H1 (cell line): Measurements from ENCODE around the gene TEX2. TPM values are rescaled to one million over a fixed set of nuclear protein-coding genes. Genes with fewer than 3 reads are reported as not detected.

Experiments
- CTCF ChIA-PET: fragments of 300-600 bp; sonication (Branson Sonifier 250); formaldehyde crosslinking; loops from one replicate; lab custom pipeline; 2021; ENCODE audit not compliant: partially characterized antibody; lab: Charles Lee
- POLR2A ChIA-PET: fragments of 300-600 bp; sonication (Branson Sonifier 250); formaldehyde crosslinking; loops from one replicate; lab custom pipeline; 2021; ENCODE audit warnings: inconsistent platforms; ENCODE audit not compliant: partially characterized antibody; lab: Charles Lee
- DNase-seq, 2 experiments: peaks; one replicate each; pipeline versions ENCODE4 v3.0.0 to v3.0.0-alpha.2; 2010 to 2022; ENCODE audit warnings: low spot score in 2 of 2, low read depth in 1 of 2, mixed read lengths in 1 of 2
- FAIRE-seq: peaks from 2 replicates; lab custom pipeline; 2011; peaks lifted over from hg19 to GRCh38; lab: Jason Lieb, UNC
- H2AFZ ChIP-seq: 2 replicates; pipeline ENCODE4 v1.8.1; 2012; ENCODE audit warnings: low read length, inconsistent platforms
- H2AK5ac ChIP-seq: 2 replicates; pipeline ENCODE4 v1.6.1; 2013; ENCODE audit warnings: low read depth, low read length
- H2BK120ac ChIP-seq: replicated peaks from 2 replicates; pipeline ENCODE3; 2013; ENCODE audit warnings: low read depth, low read length, inconsistent platforms
- H2BK12ac ChIP-seq: 2 replicates; pipeline ENCODE4 v1.6.1; 2013; ENCODE audit warnings: low read depth, low read length
- H2BK15ac ChIP-seq: 2 replicates; pipeline ENCODE4 v1.6.1; 2013; ENCODE audit warnings: low read length
- H2BK20ac ChIP-seq: 2 replicates; pipeline ENCODE4 v1.6.1; 2013; ENCODE audit warnings: low read length
- H2BK5ac ChIP-seq: 2 replicates; pipeline ENCODE4 v1.6.1; 2013; ENCODE audit warnings: low read depth, low read length
- H3K14ac ChIP-seq: 2 replicates; pipeline ENCODE4 v1.6.1; 2013; ENCODE audit warnings: inconsistent platforms; ENCODE audit not compliant: insufficient read length
- H3K18ac ChIP-seq: 2 replicates; pipeline ENCODE4 v1.6.1; 2013; ENCODE audit warnings: low read length; ENCODE audit errors: extremely low read depth
- H3K23ac ChIP-seq: 2 replicates; pipeline ENCODE4 v1.6.1; 2013; ENCODE audit warnings: inconsistent platforms; ENCODE audit not compliant: insufficient read length
- H3K23me2 ChIP-seq: 2 replicates; pipeline ENCODE4 v1.6.1; 2013; ENCODE audit warnings: low read depth, low read length
- H3K27ac ChIP-seq: 2 replicates; pipeline ENCODE4 v1.6.1; 2011; ENCODE audit warnings: low read depth, low read length, inconsistent platforms
- H3K27me3 ChIP-seq, 4 experiments: replicated peaks in 1 of 4; 1 replicate in 1 of 4; 2 replicates in 3 of 4; pipeline versions ENCODE4 v1.6.1 to v1.8.1; 2011 to 2013; ENCODE audit warnings: low read length in 3 of 4, mild to moderate bottlenecking in 3 of 4, inconsistent platforms in 2 of 4, mixed read lengths in 2 of 4, moderate library complexity in 1 of 4; ENCODE audit not compliant: control insufficient read depth in 3 of 4, insufficient read depth in 3 of 4; ENCODE audit errors: extremely low read depth in 1 of 4
- H3K36me3 ChIP-seq, 4 experiments: 2 replicates each; pipeline versions ENCODE4 v1.6.1 to v1.8.1; 2011 to 2013; ENCODE audit warnings: mild to moderate bottlenecking in 4 of 4, low read length in 3 of 4, moderate library complexity in 2 of 4, control low read depth in 1 of 4, inconsistent platforms in 1 of 4; ENCODE audit not compliant: insufficient read depth in 4 of 4, control insufficient read depth in 2 of 4
- H3K4ac ChIP-seq: replicated peaks from 2 replicates; pipeline ENCODE3; 2013; ENCODE audit warnings: low read length, low read depth, mixed read lengths, inconsistent platforms; ENCODE audit not compliant: insufficient read length
- H3K4me1 ChIP-seq, 4 experiments: replicated peaks in 1 of 4; 1 replicate in 1 of 4; 2 replicates in 3 of 4; pipeline versions ENCODE4 v1.6.1 to v1.8.1; 2011 to 2013; ENCODE audit warnings: low read length in 3 of 4, inconsistent platforms in 2 of 4, mixed read lengths in 1 of 4; ENCODE audit not compliant: insufficient read depth in 4 of 4, control insufficient read depth in 3 of 4
- H3K4me2 ChIP-seq, 2 experiments: 2 replicates each; pipeline versions ENCODE4 v1.6.1 to v1.8.1; 2011 to 2013; ENCODE audit warnings: low read depth in 2 of 2, low read length in 2 of 2, control low read depth in 1 of 2, inconsistent platforms in 1 of 2, mild to moderate bottlenecking in 1 of 2; ENCODE audit not compliant: insufficient read depth in 1 of 2
- H3K4me3 ChIP-seq, 4 experiments: fragments of 200-600, 300-600 bp in 1 of 4; sonication (generic), shearing (Covaris generic), sonication (Bioruptor Twin) in 1 of 4; 2 replicates each; pipeline versions ENCODE4 v1.5.1 to v1.8.1; 2011 to 2016; ENCODE audit warnings: low read length in 4 of 4, low read depth in 3 of 4, control low read depth in 2 of 4, inconsistent platforms in 2 of 4, mild to moderate bottlenecking in 2 of 4, mixed read lengths in 1 of 4, moderate library complexity in 1 of 4; ENCODE audit not compliant: insufficient read depth in 2 of 4; ENCODE audit errors: extremely low read depth in 1 of 4
- H3K56ac ChIP-seq: replicated peaks from 2 replicates; pipeline ENCODE3; 2013; ENCODE audit warnings: low read depth, mild to moderate bottlenecking, mixed read lengths, low read length, inconsistent platforms; ENCODE audit not compliant: insufficient read length
- H3K79me1 ChIP-seq: 2 replicates; pipeline ENCODE4 v1.6.1; 2013; ENCODE audit warnings: low read depth, low read length, control low read depth
- H3K79me2 ChIP-seq, 2 experiments: 2 replicates each; pipeline versions ENCODE4 v1.6.1 to v1.8.1; 2012 to 2013; ENCODE audit warnings: low read length in 2 of 2, mild to moderate bottlenecking in 2 of 2, inconsistent platforms in 1 of 2; ENCODE audit not compliant: insufficient read depth in 2 of 2, control insufficient read depth in 1 of 2
- H3K9ac ChIP-seq, 4 experiments: replicated peaks in 1 of 4; 1 replicate in 1 of 4; 2 replicates in 3 of 4; pipeline versions ENCODE4 v1.6.1 to v1.8.1; 2011 to 2013; ENCODE audit warnings: low read depth in 3 of 4, low read length in 3 of 4, control low read depth in 2 of 4, mild to moderate bottlenecking in 2 of 4, moderate library complexity in 2 of 4, inconsistent platforms in 1 of 4; ENCODE audit errors: extremely low read depth in 1 of 4
- H3K9me3 ChIP-seq, 2 experiments: 2 replicates each; pipeline versions ENCODE4 v1.6.1 to v1.8.1; 2012 to 2013; ENCODE audit warnings: mild to moderate bottlenecking in 2 of 2, moderate library complexity in 2 of 2, control low read depth in 1 of 2, inconsistent platforms in 1 of 2, low read depth in 1 of 2, low read length in 1 of 2, mixed read lengths in 1 of 2; ENCODE audit not compliant: insufficient read depth in 2 of 2
- H4K20me1 ChIP-seq, 2 experiments: replicated peaks in 1 of 2; 2 replicates each; pipeline versions ENCODE3 to v1.8.1; 2011 to 2013; ENCODE audit warnings: inconsistent platforms in 2 of 2, low read length in 2 of 2, mild to moderate bottlenecking in 1 of 2; ENCODE audit not compliant: insufficient read depth in 2 of 2, control insufficient read depth in 1 of 2
- H4K5ac ChIP-seq: 2 replicates; pipeline ENCODE4 v1.6.1; 2013; ENCODE audit warnings: low read length, low read depth, mixed read lengths, inconsistent platforms; ENCODE audit not compliant: insufficient read length
- H4K8ac ChIP-seq: 2 replicates; pipeline ENCODE4 v1.8.0; 2013; ENCODE audit warnings: mild to moderate bottlenecking, moderate library complexity, low read length, inconsistent platforms; ENCODE audit not compliant: insufficient read depth; ENCODE audit errors: extremely low read depth
- H4K91ac ChIP-seq: replicated peaks from 2 replicates; pipeline ENCODE3; 2013; ENCODE audit warnings: low read length, mixed read lengths, inconsistent platforms; ENCODE audit not compliant: insufficient read length
- BRCA1 ChIP-seq: IDR thresholded peaks from 2 replicates; pipeline ENCODE4 v1.6.1; 2012; ENCODE audit warnings: low read depth, low read length, improper control_type of control experiment
- CBX8 ChIP-seq: fragments of 300-800, 300-1000 bp; sonication (generic); IDR thresholded peaks from 2 replicates; pipeline ENCODE4 v1.7.1; 2016; ENCODE audit warnings: low read depth, low read length, borderline replicate concordance
- CEBPB ChIP-seq: IDR thresholded peaks from 2 replicates; pipeline ENCODE4 v1.6.1; 2012; ENCODE audit warnings: low read depth, low read length
- CHD1 ChIP-seq: IDR thresholded peaks from 2 replicates; pipeline ENCODE4 v1.6.1; 2012; ENCODE audit warnings: low read depth, low read length, improper control_type of control experiment
- EZH2 ChIP-seq: fragments of 200-600 bp; sonication (generic); IDR thresholded peaks from 2 replicates; pipeline ENCODE4 v1.7.1; 2012; ENCODE audit warnings: low read depth, mild to moderate bottlenecking, moderate library complexity, low read length, inconsistent platforms; ENCODE audit not compliant: severe bottlenecking
- JUN ChIP-seq: IDR thresholded peaks from 2 replicates; pipeline ENCODE4 v1.6.1; 2011; ENCODE audit warnings: low read depth, mild to moderate bottlenecking, improper control_type of control experiment, low read length
- SP4 ChIP-seq: IDR thresholded peaks from 2 replicates; pipeline ENCODE4 v1.6.1; 2012; ENCODE audit warnings: low read length, inconsistent platforms
- YY1 ChIP-seq: IDR thresholded peaks from 2 replicates; pipeline ENCODE4 v1.6.1; 2011; ENCODE audit warnings: low read depth, mild to moderate bottlenecking, low read length
- WGBS, 2 experiments: shearing (Covaris generic) in 1 of 2; methylation state at CpG; one replicate each; pipeline versions ENCODE4 v1.1.6 to v1.1.7; 2013 to 2015; ENCODE audit warnings: low lambda C conversion rate in 2 of 2, mixed read lengths in 2 of 2, inconsistent platforms in 1 of 2, low coverage in 1 of 2, missing lambda C conversion rate in 1 of 2; ENCODE audit not compliant: insufficient replicate concordance in 2 of 2, insufficient coverage in 1 of 2, insufficient read length in 1 of 2; ENCODE audit errors: extremely low coverage in 1 of 2, missing lambda C conversion rate in 1 of 2; 5-methylcytosine and 5-hydroxymethylcytosine counted together
- polyA plus RNA-seq, 7 experiments: library from polyadenylated mRNA; depleted of rRNA in 3 of 7; stranded (reverse) in 5 of 7; unstranded in 2 of 7; fragments of >200 nt in 5 of 7; fragments of 200-250 nt in 2 of 7; gene quantifications; 1 replicate in 5 of 7; 2 replicates in 1 of 7; 4 replicates in 1 of 7; pipeline versions ENCODE4 v1.2.1 to v1.2.3, GENCODE V29; 2011 to 2013; ENCODE audit warnings: missing spikeins in 2 of 7, mixed read lengths in 2 of 7
- total RNA-seq: library from RNA; stranded (reverse); fragmentation: NEBNext Ultra II Directional; extraction: Animal tissue kit (Norgen Biotek cat#: 25700); gene quantifications from 2 replicates; pipeline ENCODE4 v1.2.1, GENCODE V29; 2021

Gene TEX2
- total and polyA plus RNA-seq, 2 of the 8 experiments (the other 6 are each of a cell fraction or from before 2014, with no cell fraction given): 6.1 to 15.6 TPM

- H3K4me1 ChIP-seq: peaks cover 3 to 15% (median 7%) of the 10 kb centered on the region in 4 experiments
- no peak overlapping the region for H3K56ac ChIP-seq
- H2AFZ ChIP-seq: no peak overlapping the region
- H2AK5ac ChIP-seq: no peak overlapping the region
- no peak overlapping the region for H3K4me3 ChIP-seq
- no peak overlapping the region for H3K4ac ChIP-seq
- no peak overlapping the region for H3K9ac ChIP-seq
- TF ChIP-seq BRCA1 (no peak), SP4 (no peak), CBX8 (no peak), CEBPB (no peak), JUN (no peak), CHD1 (no peak), YY1 (no peak), EZH2 (no peak)
- TF ChIP-seq, all 59 proteins: peak for 0
- Histone ChIP-seq H3K14ac (no peak overlapping the region), H3K79me1 (no peaks in the 10 kb centered on the region; the same call in 1 of the 2 replicates), H3K9me3 (no peaks in the 10 kb centered on the region), H4K8ac (no peak overlapping the region), H3K36me3 (peaks cover 0 to 4% (median 0%) of the 10 kb centered on the region in 4 experiments; a peak in 2 of 8 replicates), H3K4me2 (no peak overlapping the region), H4K91ac (no peak overlapping the region), H3K18ac (no peak overlapping the region), H3K27ac (no peak overlapping the region), H3K79me2 (peaks cover 0 to 7% of the 10 kb centered on the region in 2 experiments; a peak in 1 of 4 replicates), H3K27me3 (no peaks in the 10 kb centered on the region), H2BK20ac (no peak overlapping the region), H4K5ac (no peak overlapping the region), H2BK120ac (no peak overlapping the region), H2BK5ac (no peak overlapping the region), H2BK15ac (no peak overlapping the region), H4K20me1 (no peaks in the 10 kb centered on the region), H3K23ac (no peak overlapping the region), H2BK12ac (no peak overlapping the region), H3K23me2 (no peaks in the 10 kb centered on the region)
- DNase-seq (no peak), FAIRE-seq (no peak)
- ChIA-PET CTCF (interaction anchor here (0.6 to 1.0 kb wide), 4 partner anchors 79 to 293 kb away, joined by 3 read pairs; no protein-coding TSS in a partner anchor), POLR2A (interaction anchor here (3.3 kb wide), 1 partner anchor 65 kb away, joined by 21 read pairs; no protein-coding TSS in a partner anchor)
- 88% methylated on average over 2 of the region's 2 CpGs; no CpG with 5 or more reads in 1 of the 2 experiments for WGBS, 2 experiments
These were observed 50.9 kb downstream of the TEX2 start for GRCh38 chr17:64212122-64212521.
